K562 (cell line): ENCODE measurements around the gene LUZP1. TPM values are rescaled to one million over a fixed set of nuclear protein-coding genes. Genes with fewer than 3 reads are reported as not detected.
"Not testable (repeated sequence)": the region's sequence is repeated elsewhere in the genome, so short reads cannot be mapped to it uniquely, and the experiment has no call there.

Experiments used
- ATAC-seq: fragments of 200-7000 bp; cut with Tn5 transposase; 3 replicates; pipeline ENCODE4 v1.9.1; 2020; ENCODE audit warnings: moderate library complexity
- BruUV-seq: library from RNA; stranded (reverse); fragments of 400-500 nt; replicated peaks from 2 replicates; lab custom pipeline; 2021; lab: Mats Ljungman, UMichigan
- CTCF ChIA-PET: fragments of 300-600 bp; formaldehyde crosslinking; extraction: SDS; loops from one replicate; lab custom pipeline; 2021; ENCODE audit warnings: low intra/inter-chr PET ratio; lab: Yijun Ruan, JAX
- POLR2A ChIA-PET: fragments of 300-600, 350-650 bp; sonication (Branson Sonifier 250); formaldehyde crosslinking; extraction: SDS; loops from one replicate; lab custom pipeline; 2021; ENCODE audit warnings: antibody characterized with exemption, inconsistent platforms; lab: Yijun Ruan, JAX
- DNase-seq, 4 experiments: peaks; one replicate each; pipeline versions ENCODE4 v3.0.0 to v3.0.0-alpha.2; 2011 to 2018; ENCODE audit warnings: low spot score in 3 of 4, mixed read lengths in 3 of 4; ENCODE audit errors: extremely low read depth in 1 of 4
- FAIRE-seq: peaks from 2 replicates; lab custom pipeline; 2011; peaks lifted over from hg19 to GRCh38; lab: Jason Lieb, UNC
- H2AFZ ChIP-seq: 2 replicates; pipeline ENCODE4 v1.6.0; 2011; ENCODE audit warnings: low read depth, low read length, control low read depth, inconsistent platforms
- H3K27ac ChIP-seq: fragments of 200-600 bp; 3 replicates; pipeline ENCODE4 v1.8.0; 2011; ENCODE audit warnings: low read depth, mild to moderate bottlenecking, control low read depth, inconsistent platforms, low read length, moderate library complexity, mixed read lengths; ENCODE audit errors: extremely low read depth
- H3K27me3 ChIP-seq, 2 experiments: fragments of 300-600 bp in 1 of 2; 2 replicates in 1 of 2; 3 replicates in 1 of 2; pipeline versions ENCODE4 v1.6.0 to v1.8.0; 2011; ENCODE audit warnings: inconsistent platforms in 2 of 2, low read length in 2 of 2, mild to moderate bottlenecking in 1 of 2, mixed read lengths in 1 of 2, moderate library complexity in 1 of 2; ENCODE audit not compliant: control insufficient read depth in 2 of 2, insufficient read depth in 2 of 2
- H3K36me3 ChIP-seq: fragments of 300-600 bp; 3 replicates; pipeline ENCODE4 v1.8.0; 2011; ENCODE audit warnings: mild to moderate bottlenecking, low read length, inconsistent platforms; ENCODE audit not compliant: control insufficient read depth, insufficient read depth
- H3K4me1 ChIP-seq, 2 experiments: fragments of 200-600 bp in 1 of 2; replicated peaks in 1 of 2; 2 replicates in 1 of 2; 3 replicates in 1 of 2; pipeline versions ENCODE4 v1.5.1 to v1.8.0; 2011; ENCODE audit warnings: inconsistent platforms in 2 of 2, low read length in 2 of 2, mild to moderate bottlenecking in 1 of 2, mixed read lengths in 1 of 2, moderate library complexity in 1 of 2; ENCODE audit not compliant: control insufficient read depth in 2 of 2, insufficient read depth in 2 of 2
- H3K4me2 ChIP-seq: 2 replicates; pipeline ENCODE4 v1.6.1; 2011; ENCODE audit warnings: low read length, control low read depth, inconsistent platforms, mixed read lengths; ENCODE audit not compliant: insufficient read depth
- H3K4me3 ChIP-seq: fragments of 200-600 bp; sonication (generic), shearing (Covaris generic); 2 replicates; pipeline ENCODE4 v1.5.1; 2016; ENCODE audit warnings: control low read depth, inconsistent platforms
- H3K79me2 ChIP-seq: fragments of 200-600 bp; 3 replicates; pipeline ENCODE4 v1.8.0; 2011; ENCODE audit warnings: low read length, inconsistent platforms; ENCODE audit not compliant: control insufficient read depth, insufficient read depth
- H3K9ac ChIP-seq, 2 experiments: 2 replicates each; pipeline versions ENCODE4 v1.6.0 to v1.6.1; 2011; ENCODE audit warnings: low read depth in 2 of 2, low read length in 2 of 2, control low read depth in 1 of 2, inconsistent platforms in 1 of 2, mild to moderate bottlenecking in 1 of 2, mixed read lengths in 1 of 2; ENCODE audit not compliant: insufficient read depth in 1 of 2
- H3K9me1 ChIP-seq: one replicate; pipeline ENCODE4 v1.6.0; 2011; ENCODE audit warnings: inconsistent platforms, mild to moderate bottlenecking, low read length, moderate library complexity; ENCODE audit not compliant: control insufficient read depth, insufficient read depth
- H3K9me3 ChIP-seq: replicated peaks from 2 replicates; pipeline ENCODE4 v1.5.1; 2011; ENCODE audit warnings: low read depth, low read length, inconsistent platforms; ENCODE audit not compliant: control insufficient read depth, insufficient read depth
- H4K20me1 ChIP-seq: replicated peaks from 2 replicates; pipeline ENCODE4 v1.6.1; 2011; ENCODE audit warnings: low read length, inconsistent platforms, mixed read lengths; ENCODE audit not compliant: control insufficient read depth, insufficient read depth
- ATF3 ChIP-seq, 2 experiments: fragments of 450-650 bp in 1 of 2; sonication (generic) in 1 of 2; formaldehyde crosslinking in 1 of 2; IDR thresholded peaks in 1 of 2; conservative IDR thresholded peaks in 1 of 2; 2 replicates each; pipeline versions ENCODE4 v1.6.1 to v1.8.1; 2016 to 2023; ENCODE audit warnings: mild to moderate bottlenecking in 2 of 2, moderate library complexity in 2 of 2, inconsistent platforms in 1 of 2, missing genetic modification reagents in 1 of 2
- C11orf30 ChIP-seq: fragments of 450-650 bp; IDR thresholded peaks from 2 replicates; pipeline ENCODE4 v1.6.1; 2016; ENCODE audit warnings: low read depth, mild to moderate bottlenecking
- CEBPB ChIP-seq: fragments of 450-650 bp; IDR thresholded peaks from 2 replicates; pipeline ENCODE4 v1.6.1; 2016; ENCODE audit warnings: missing genetic modification characterization, missing compliant biosample characterization
- CEBPG ChIP-seq, 3 experiments: fragments of 200-800 bp in 1 of 3; sonication (Bioruptor generic) in 1 of 3; sonication (generic) in 1 of 3; formaldehyde crosslinking in 1 of 3; IDR thresholded peaks in 2 of 3; conservative IDR thresholded peaks in 1 of 3; 2 replicates each; pipeline versions ENCODE4 v1.6.1 to v1.8.0; 2016 to 2022; ENCODE audit warnings: missing compliant biosample characterization in 2 of 3, missing genetic modification characterization in 2 of 3, mild to moderate bottlenecking in 1 of 3, missing genetic modification reagents in 1 of 3
- CREM ChIP-seq: IDR thresholded peaks from 2 replicates; pipeline ENCODE4 v1.6.1; 2014; ENCODE audit warnings: antibody characterized with exemption, low read depth
- FOSL1 ChIP-seq: fragments of 200-800 bp; sonication (Bioruptor generic); conservative IDR thresholded peaks from 2 replicates; pipeline ENCODE4 v1.6.1; 2016; ENCODE audit warnings: missing genetic modification characterization, missing compliant biosample characterization
- JUN ChIP-seq, 2 experiments: sonication (generic) in 1 of 2; formaldehyde crosslinking in 1 of 2; IDR thresholded peaks; 2 replicates each; pipeline versions ENCODE4 v1.6.1 to v1.8.0; 2012 to 2022; ENCODE audit warnings: borderline replicate concordance in 2 of 2, mild to moderate bottlenecking in 2 of 2, improper control_type of control experiment in 1 of 2, low read depth in 1 of 2, low read length in 1 of 2, missing genetic modification reagents in 1 of 2
- JUND ChIP-seq, 2 experiments: IDR thresholded peaks; 2 replicates in 1 of 2; 3 replicates in 1 of 2; pipeline ENCODE4 v1.6.1; 2011; ENCODE audit warnings: borderline replicate concordance in 2 of 2, low read depth in 2 of 2, low read length in 2 of 2, improper control_type of control experiment in 1 of 2, missing biosample characterization in 1 of 2, missing genetic modification characterization in 1 of 2, missing genetic modification reagents in 1 of 2
- KDM1A ChIP-seq, 2 experiments: fragments of 450-650 bp; IDR thresholded peaks; 2 replicates each; pipeline ENCODE4 v1.6.1; 2016; ENCODE audit warnings: mild to moderate bottlenecking in 2 of 2
- MAFG ChIP-seq: fragments of 450-650 bp; conservative IDR thresholded peaks from 2 replicates; pipeline ENCODE4 v1.6.1; 2016; ENCODE audit warnings: missing genetic modification characterization, missing compliant biosample characterization
- MEIS2 ChIP-seq: fragments of 450-650 bp; IDR thresholded peaks from 2 replicates; pipeline ENCODE4 v1.6.1; 2014; ENCODE audit warnings: mild to moderate bottlenecking; ENCODE audit not compliant: partially characterized antibody
- NFE2 ChIP-seq: IDR thresholded peaks from 2 replicates; pipeline ENCODE4 v1.6.1; 2014; ENCODE audit warnings: antibody characterized with exemption, low read depth
- WGBS: fragments of 100-300 bp; shearing (Covaris generic); methylation state at CpG from one replicate; pipeline ENCODE4 v1.1.6; 2016; ENCODE audit warnings: low coverage, mixed read lengths; ENCODE audit not compliant: insufficient coverage; ENCODE audit errors: missing lambda C conversion rate; 5-methylcytosine and 5-hydroxymethylcytosine counted together
- in situ Hi-C: fragments of 300-500 bp; cut with MboI; formaldehyde crosslinking; loops from 4 replicates; pipeline ENCODE4 v1.15.0; 2018; ENCODE audit warnings: inconsistent platforms, mixed read lengths
- intact Hi-C: fragments of 100-400 bp; cut with micrococcal nuclease; formaldehyde crosslinking; loops from 2 replicates; pipeline ENCODE4 v1.14.2; 2022
- polyA plus RNA-seq, 8 experiments: library from polyadenylated mRNA; depleted of rRNA in 4 of 8; stranded (reverse) in 5 of 8; unstranded in 3 of 8; fragments of >200 nt; fragmentation: Nextera tagmentation in 2 of 8; fragmentation: Illumina TruSeq in 1 of 8; extraction: Ambion mirVana in 2 of 8; extraction: Trizol in 1 of 8; gene quantifications; 2 replicates each; pipeline versions ENCODE4 v1.2.1 to v1.2.3, GENCODE V29; 2011 to 2014; ENCODE audit warnings: inconsistent platforms in 1 of 8, missing spikeins in 1 of 8
- total RNA-seq, 7 experiments: library from RNA; depleted of rRNA in 6 of 7; stranded (reverse); fragments of >200 nt in 6 of 7; fragmentation: Illumina TruSeq in 2 of 7; extraction: Trizol in 2 of 7; gene quantifications; 2 replicates each; pipeline versions ENCODE4 v1.2.1 to v1.2.3, GENCODE V29; 2011 to 2021; ENCODE audit warnings: low replicate concordance in 1 of 7
- TF ChIP-seq, protein P1 (sequence below), 2 experiments: IDR thresholded peaks in 1 of 2; conservative IDR thresholded peaks in 1 of 2; 2 replicates each; pipeline ENCODE4 v1.6.1; 2016; ENCODE audit warnings: low read depth in 2 of 2, mild to moderate bottlenecking in 1 of 2, missing compliant biosample characterization in 1 of 2, missing genetic modification characterization in 1 of 2, moderate library complexity in 1 of 2

The LUZP1 gene
- total and polyA plus RNA-seq, 9 of the 15 experiments (the other 6 are each of a cell fraction or from before 2014, with no cell fraction given) = 6.5 to 19.1 (median 12.4) TPM

- H2AFZ ChIP-seq; H3K36me3 ChIP-seq; H3K4me1 ChIP-seq; H3K9me3 ChIP-seq; H3K27ac ChIP-seq; H3K79me2 ChIP-seq; H3K9me1 ChIP-seq; BruUV-seq; H3K4me3 ChIP-seq; FAIRE-seq; intact Hi-C loops; H4K20me1 ChIP-seq; H3K4me2 ChIP-seq; H3K9ac ChIP-seq; CTCF ChIA-PET; TF ChIP-seq ATF3 (CRISPR knock-in tag; conservative IDR thresholded peaks at IDR 0.05); JUN (CRISPR knock-in tag; IDR thresholded peaks at IDR 0.05; ENCODE audit: borderline replicate concordance); CEBPG (CRISPR knock-in tag; IDR thresholded peaks at IDR 0.05): not testable (repeated sequence)
- 25% methylated on average over 9 of the region's 13 CpGs for WGBS
- DNase-seq (peak in 1 of 4 experiments; percentile 25), ATAC-seq (peak; percentile 35; the same call in 1 of the 3 replicates)
- POLR2A ChIA-PET = interaction anchor here (0.6 kb wide), 1 partner anchor 74 kb away, joined by 3 read pairs; no protein-coding TSS in a partner anchor
- H3K27me3 ChIP-seq = peaks cover 24 to 33% of the 10 kb centered on the region in 2 experiments
- in situ Hi-C loops = loop anchor here (5.0 kb wide), 2 partner anchors 92 to 212 kb away; no protein-coding TSS in a partner anchor
- TF ChIP-seq NFE2 = peak; percentile 26; the same call in 1 of the 2 replicates
- TF ChIP-seq ATF3 (IDR thresholded peaks at IDR 0.05) = peak; percentile 50
- peak; percentile 87 for TF ChIP-seq FOSL1
- peak; percentile 45 for TF ChIP-seq MAFG (tag)
- TF ChIP-seq JUN (IDR thresholded peaks at IDR 0.05; ENCODE audit: borderline replicate concordance, low read depth, low read length) = 0 out of 2 replicates have a peak, but pooled peaks have one; percentile 11
- TF ChIP-seq CREM = 0 out of 2 replicates have a peak, but pooled peaks have one; percentile 20
- TF ChIP-seq C11orf30 = 0 out of 2 replicates have a peak, but pooled peaks have one; percentile 25
- TF ChIP-seq CEBPB (tag) = peak; percentile 70
- peak; percentile 64 for TF ChIP-seq MEIS2
- TF ChIP-seq JUND (IDR thresholded peaks at IDR 0.05; ENCODE audit: borderline replicate concordance, low read depth, low read length) = peak; percentile 40; the same call in 1 of the 2 replicates
- TF ChIP-seq JUND (tag; IDR thresholded peaks at IDR 0.05; ENCODE audit: borderline replicate concordance, low read depth, low read length) = peak; percentile 44; the same call in 1 of the 3 replicates
- TF ChIP-seq CEBPG (tag; conservative IDR thresholded peaks at IDR 0.05 in 1 of 2, IDR thresholded peaks at IDR 0.05 in 1 of 2) = peak in 1 of 2 experiments; percentile 16; a peak in 1 of 4 replicates
- TF ChIP-seq KDM1A (IDR thresholded peaks at IDR 0.05) = 0 out of 4 replicates have a peak, but pooled peaks of 1 of the 2 experiments have one; percentile 28
- TF ChIP-seq, protein P1, sequence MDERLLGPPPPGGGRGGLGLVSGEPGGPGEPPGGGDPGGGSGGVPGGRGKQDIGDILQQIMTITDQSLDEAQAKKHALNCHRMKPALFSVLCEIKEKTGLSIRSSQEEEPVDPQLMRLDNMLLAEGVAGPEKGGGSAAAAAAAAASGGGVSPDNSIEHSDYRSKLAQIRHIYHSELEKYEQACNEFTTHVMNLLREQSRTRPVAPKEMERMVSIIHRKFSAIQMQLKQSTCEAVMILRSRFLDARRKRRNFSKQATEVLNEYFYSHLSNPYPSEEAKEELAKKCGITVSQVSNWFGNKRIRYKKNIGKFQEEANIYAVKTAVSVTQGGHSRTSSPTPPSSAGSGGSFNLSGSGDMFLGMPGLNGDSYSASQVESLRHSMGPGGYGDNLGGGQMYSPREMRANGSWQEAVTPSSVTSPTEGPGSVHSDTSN (CRISPR knock-in tag; IDR thresholded peaks at IDR 0.05; ENCODE audit: low read depth) = not testable (repeated sequence)
- TF ChIP-seq, protein P1 (tag; conservative IDR thresholded peaks at IDR 0.05; ENCODE audit: low read depth) = peak; percentile 71
These were observed 20.3 kb upstream of the LUZP1 start for GRCh38 chr1:23188936-23189452.
